ENCODE measurements around the gene STAC2. TPM values are rescaled to one million over a fixed set of nuclear protein-coding genes. Genes with fewer than 3 reads are reported as not detected.

STAC2 gene
- total RNA-seq, 1 experiment from 2014 or later, result 0.06 TPM

DNA sequence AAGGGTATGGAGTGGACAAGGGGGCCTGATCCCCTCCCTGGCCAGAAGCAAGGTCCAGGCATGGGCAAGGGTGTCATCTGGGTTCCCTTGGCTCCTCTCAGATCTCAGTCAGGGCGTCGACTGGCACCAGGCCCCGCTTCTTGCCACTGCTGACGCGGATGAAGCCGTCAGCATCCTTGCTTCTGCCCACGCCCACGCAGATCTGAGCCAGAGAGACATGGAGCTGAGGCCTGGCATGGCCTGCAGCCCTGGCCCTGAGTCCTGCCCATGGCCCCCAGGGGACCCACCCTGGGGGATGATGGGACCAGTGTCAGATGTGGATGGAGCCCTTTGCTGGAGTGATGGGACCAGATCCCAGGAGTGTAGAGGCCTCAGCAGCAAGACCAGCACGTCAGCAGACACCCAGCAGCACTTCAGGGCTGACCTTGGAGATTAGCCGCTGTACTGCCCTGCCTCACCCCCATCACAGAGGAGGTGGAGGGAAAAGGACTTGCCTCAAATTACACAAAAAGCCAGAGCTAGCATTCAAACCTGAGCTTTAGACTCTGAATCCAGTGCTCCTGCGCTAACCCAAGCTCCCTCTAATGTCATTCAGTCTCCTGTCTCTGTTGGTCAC is 13.4 kb downstream of the STAC2 start:
- DNase-seq (ENCODE audit: low read depth), result no peak

- DNase-seq (ENCODE audit: low read depth), result no peak
Measured at GRCh38 chr17:39210093-39210434, 15.7 kb downstream of the STAC2 start.

DNA sequence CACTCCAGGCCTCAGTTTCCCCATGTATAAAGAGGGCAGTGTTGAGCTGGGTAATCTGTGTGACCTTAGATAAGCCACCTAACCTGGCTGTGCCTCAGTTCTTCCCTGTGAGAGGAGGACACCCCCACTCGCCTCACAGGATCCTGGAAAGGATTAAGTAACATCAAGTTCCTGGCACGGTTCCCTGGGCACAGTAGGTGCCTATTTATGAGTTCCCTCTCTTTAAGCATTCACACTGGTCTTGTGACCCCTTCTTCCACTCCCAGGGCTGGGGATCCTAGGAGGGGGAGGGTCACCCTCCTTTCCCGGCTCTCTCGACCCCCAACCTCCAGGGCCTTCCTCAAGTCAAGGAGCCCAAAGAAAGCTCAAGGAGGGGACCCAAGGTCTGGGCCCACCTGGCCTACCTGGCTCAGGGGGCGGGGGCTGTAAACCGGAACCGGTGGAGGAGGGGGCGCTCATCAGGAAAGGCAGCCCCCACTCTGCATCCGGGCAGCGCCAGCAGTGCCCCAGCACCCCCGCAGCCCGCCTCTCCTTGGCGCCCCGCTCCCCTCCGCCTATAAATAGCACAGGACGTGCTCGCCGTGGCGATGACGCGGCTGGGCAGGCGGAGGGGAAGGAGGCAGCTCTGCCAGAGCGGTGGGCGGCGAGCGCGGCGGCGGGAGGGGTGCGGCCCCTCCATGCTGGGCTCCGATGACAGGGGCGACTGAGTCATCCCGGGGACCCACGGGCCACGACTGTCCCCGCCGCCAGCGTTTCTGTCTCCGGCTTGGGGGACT is 16.2 kb downstream of the STAC2 start:
- peak; percentile 51 for DNase-seq (ENCODE audit: low read depth)

DNA sequence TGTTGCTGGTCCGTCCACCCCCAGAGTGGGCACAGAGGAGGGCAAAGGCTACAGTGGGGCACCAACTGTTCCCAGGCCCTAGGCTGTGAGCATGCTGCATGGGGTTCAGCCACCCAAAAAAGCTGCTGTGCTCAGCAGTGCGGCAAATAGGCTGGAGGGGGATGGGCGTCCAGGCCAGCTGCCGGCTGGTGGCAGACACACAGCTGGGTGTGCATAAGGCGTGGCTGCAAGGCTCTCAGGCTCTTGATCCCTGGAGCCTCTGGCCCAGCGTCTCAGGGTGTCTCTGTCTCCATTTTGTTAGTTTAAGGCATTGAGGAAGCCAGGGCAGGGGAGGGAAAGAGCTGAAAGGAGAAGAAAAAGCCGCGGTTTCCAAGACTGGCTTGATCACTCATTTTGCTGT is 16.9 kb downstream of the STAC2 start:
- DNase-seq (ENCODE audit: low read depth), result no peak

GRCh38 chr17:39208136-39208535 is 17.6 kb downstream of the STAC2 start:
- DNase-seq (ENCODE audit: low read depth), result no peak

- DNase-seq (ENCODE audit: low read depth), result no peak
Measured at GRCh38 chr17:39205112-39205526, 20.6 kb downstream of the STAC2 start.

- no peak for DNase-seq (ENCODE audit: low read depth)
Measured at GRCh38 chr17:39204245-39204644, 21.5 kb downstream of the STAC2 start.

GRCh38 chr17:39200957-39201510 is 24.7 kb downstream of the STAC2 start:
- no peak for DNase-seq (ENCODE audit: low read depth)

- peak; percentile 62 for DNase-seq (ENCODE audit: low read depth)
Measured at GRCh38 chr17:39200070-39200879, 25.5 kb downstream of the STAC2 start, which contains the start of gene RPL19. Gene RPL19, plus strand, starts transcription at chr17:39200283. Its CDS starts 62 bp downstream, at chr17:39200345.

GRCh38 chr17:39199820-39200069 is 26.0 kb downstream of the STAC2 start:
- peak; percentile 88 for DNase-seq (ENCODE audit: low read depth)

- DNase-seq (ENCODE audit: low read depth), result no peak
Measured at GRCh38 chr17:39198186-39198566, 27.6 kb downstream of the STAC2 start.

GRCh38 chr17:39197380-39198185 is 28.2 kb downstream of the STAC2 start, which contains the start of gene CACNB1:
Gene CACNB1, minus strand, starts transcription at chr17:39197669. Its CDS starts 174 bp downstream, at chr17:39197495.
- DNase-seq (ENCODE audit: low read depth), result peak; percentile 84

GRCh38 chr17:39196808-39197291 is 28.9 kb downstream of the STAC2 start:
- no peak for DNase-seq (ENCODE audit: low read depth)

DNA sequence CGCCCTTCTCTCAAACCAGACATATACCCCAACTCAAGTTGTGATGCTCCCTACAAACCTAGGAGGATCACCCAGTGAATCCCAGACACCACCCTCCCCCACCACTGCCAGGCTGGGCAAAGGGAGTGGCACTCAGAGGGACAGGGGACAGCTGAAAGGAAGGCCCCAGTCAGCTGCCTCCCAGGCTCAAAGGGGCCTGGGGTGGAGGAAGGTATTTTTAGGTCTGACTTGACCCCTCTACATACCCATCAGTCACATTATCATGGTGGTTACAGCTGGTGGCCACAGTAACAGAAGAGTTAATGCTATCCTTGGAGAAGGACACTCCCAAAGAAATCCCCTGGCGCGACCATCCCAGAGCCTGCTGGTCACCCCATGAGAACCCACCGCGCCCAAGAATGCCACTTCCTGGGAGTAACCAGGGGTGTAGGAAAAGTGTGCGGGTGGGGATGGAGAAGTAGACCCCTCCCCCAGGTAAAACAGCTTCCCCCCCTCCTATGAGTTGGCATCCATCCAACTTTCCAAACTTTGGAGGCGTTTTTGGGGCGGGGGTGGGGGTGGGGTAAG is 29.4 kb downstream of the STAC2 start:
- DNase-seq (ENCODE audit: low read depth), result no peak

- peak; percentile 45 for DNase-seq (ENCODE audit: low read depth)
Measured at GRCh38 chr17:39195568-39196160, 30.1 kb downstream of the STAC2 start.

DNA sequence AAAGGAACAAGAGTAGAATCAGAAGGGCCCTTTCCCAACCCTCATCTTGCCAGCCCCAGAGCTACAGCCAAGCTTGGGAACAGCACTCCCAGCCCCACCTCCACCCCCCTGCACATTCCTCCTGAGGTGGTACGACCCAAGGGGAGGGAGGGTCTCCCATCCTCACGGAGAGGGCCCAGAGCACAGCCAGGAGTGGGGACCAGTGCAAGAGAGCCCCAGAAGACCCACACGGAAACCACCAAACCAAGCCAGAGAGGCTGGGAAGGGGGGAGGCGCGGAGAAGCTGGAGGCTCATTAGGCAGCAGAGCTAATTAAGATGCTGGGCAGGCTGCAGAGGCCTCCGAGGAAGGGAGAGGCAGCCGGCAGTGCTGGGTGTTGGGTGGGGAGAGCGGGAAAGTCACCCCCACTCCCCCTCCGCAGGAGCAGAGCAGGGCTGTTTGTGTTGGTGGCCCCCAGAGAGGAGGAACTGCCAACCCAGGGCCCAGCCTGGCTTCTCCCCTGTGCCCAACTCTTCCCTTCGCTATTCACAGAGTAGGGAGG is 30.7 kb downstream of the STAC2 start:
- DNase-seq (ENCODE audit: low read depth), result no peak

DNA sequence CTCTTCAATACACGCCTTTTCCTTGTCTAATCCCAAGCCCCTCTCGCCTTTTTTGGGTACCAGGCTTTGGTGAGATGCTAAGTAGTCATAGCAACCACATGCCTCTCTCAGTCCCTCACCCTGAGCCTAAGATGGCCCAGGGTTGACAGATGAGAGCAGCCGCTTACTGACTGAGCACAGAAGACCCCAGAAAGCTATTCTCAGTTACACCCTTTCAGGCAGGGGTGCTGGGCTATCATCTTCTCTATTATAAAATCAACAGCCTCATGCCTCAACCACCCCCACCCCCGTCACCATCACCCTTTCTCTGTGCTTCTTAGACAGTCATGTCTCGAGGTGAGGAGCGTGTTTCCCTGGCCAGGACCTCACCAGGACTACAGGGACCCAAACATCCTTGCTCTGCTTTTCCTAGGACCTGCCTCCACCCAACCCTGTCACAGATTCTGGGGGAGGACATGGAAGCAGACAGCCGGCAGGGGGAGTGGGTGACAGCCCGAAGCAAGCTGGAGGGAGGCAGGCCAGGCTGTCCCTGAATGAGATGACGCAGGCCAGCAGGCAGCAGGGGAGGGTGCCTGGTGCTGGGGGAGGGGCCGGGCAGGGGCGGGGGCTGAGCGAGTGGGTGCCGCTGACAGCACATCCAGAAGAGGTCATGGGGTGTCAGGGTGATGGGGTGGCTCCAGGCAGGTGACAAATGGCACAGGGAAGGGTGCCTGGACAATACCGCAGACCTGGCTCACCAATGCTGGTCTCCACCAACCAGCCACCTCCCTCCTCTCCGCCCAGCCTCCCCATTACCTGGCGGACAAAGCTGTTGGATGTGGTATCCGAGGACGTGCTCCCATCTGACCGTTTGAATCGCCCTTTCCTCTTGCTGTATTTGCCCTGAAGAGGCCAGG is 31.4 kb downstream of the STAC2 start:
- DNase-seq (ENCODE audit: low read depth), result no peak

GRCh38 chr17:39193346-39193745 is 32.4 kb downstream of the STAC2 start:
- DNase-seq (ENCODE audit: low read depth), result no peak

DNA sequence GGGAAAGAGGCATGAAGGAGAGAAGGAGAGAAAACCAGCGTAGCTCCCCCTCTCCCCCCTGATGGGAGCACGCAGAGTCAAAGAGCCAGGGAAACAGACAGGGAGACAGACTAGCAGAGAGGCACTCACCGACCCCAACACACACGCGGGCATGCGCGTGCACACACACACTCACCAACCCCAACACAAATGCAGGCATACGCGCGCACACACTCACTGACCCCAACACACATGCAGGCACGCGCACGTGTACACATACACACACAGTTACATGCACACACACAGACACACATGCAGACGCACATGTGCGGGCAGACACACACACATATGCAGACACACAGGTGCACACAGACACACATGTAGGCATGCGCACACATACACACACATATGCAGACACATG is 32.8 kb downstream of the STAC2 start:
- DNase-seq (ENCODE audit: low read depth), result no peak
